ENCODE results near the gene C10orf105. TPM values are rescaled to one million over a fixed set of nuclear protein-coding genes. Genes with fewer than 3 reads are reported as not detected.

The C10orf105 gene
- total and polyA plus RNA-seq, 2 of the 13 experiments (the other 11 are each of a cell fraction or from before 2014, with no cell fraction given), result not detected

DNA sequence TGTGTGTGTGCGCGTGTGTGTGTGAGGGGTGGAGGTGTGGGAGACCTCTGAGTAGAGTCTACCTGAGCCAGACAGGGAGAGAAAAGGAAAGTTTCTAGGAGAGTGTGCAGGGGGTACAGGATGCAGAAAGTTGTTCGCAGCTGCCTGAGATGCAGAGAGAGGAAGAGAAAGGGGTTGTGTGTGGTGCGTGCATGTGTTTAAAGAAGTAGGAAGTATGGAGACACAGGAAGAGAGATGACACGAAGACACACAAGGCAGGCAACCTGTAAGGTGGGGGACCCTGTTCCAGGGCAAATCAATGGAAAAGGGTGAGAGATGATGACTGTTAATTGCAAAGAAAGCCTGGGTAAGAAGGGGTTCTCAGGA lies 52.2 kb downstream of the C10orf105 start:
- ATAC-seq, result no peak
- TF ChIP-seq KDM5A (IDR thresholded peaks at IDR 0.05; ENCODE audit: borderline replicate concordance, low read length) (no peak), NR2F6 (IDR thresholded peaks at IDR 0.05) (no peak), NR2F6 (CRISPR knock-in tag; IDR thresholded peaks at IDR 0.05) (no peak), ZNF713 (CRISPR knock-in tag; IDR thresholded peaks at IDR 0.05) (no peak), MTF1 (CRISPR knock-in tag; IDR thresholded peaks at IDR 0.05) (no peak), SP140L (CRISPR knock-in tag; IDR thresholded peaks at IDR 0.05; ENCODE audit: borderline replicate concordance) (no peak), KLF11 (CRISPR knock-in tag; IDR thresholded peaks at IDR 0.05) (no peak), ZFP91 (CRISPR knock-in tag; IDR thresholded peaks at IDR 0.05; ENCODE audit: borderline replicate concordance) (no peak), NFATC3 (CRISPR knock-in tag; IDR thresholded peaks at IDR 0.05) (no peak), TBX3 (IDR thresholded peaks at IDR 0.05; ENCODE audit: borderline replicate concordance) (no peak), KDM5B (CRISPR knock-in tag; IDR thresholded peaks at IDR 0.05; ENCODE audit: borderline replicate concordance) (no peak)
- TF ChIP-seq, protein P1, sequence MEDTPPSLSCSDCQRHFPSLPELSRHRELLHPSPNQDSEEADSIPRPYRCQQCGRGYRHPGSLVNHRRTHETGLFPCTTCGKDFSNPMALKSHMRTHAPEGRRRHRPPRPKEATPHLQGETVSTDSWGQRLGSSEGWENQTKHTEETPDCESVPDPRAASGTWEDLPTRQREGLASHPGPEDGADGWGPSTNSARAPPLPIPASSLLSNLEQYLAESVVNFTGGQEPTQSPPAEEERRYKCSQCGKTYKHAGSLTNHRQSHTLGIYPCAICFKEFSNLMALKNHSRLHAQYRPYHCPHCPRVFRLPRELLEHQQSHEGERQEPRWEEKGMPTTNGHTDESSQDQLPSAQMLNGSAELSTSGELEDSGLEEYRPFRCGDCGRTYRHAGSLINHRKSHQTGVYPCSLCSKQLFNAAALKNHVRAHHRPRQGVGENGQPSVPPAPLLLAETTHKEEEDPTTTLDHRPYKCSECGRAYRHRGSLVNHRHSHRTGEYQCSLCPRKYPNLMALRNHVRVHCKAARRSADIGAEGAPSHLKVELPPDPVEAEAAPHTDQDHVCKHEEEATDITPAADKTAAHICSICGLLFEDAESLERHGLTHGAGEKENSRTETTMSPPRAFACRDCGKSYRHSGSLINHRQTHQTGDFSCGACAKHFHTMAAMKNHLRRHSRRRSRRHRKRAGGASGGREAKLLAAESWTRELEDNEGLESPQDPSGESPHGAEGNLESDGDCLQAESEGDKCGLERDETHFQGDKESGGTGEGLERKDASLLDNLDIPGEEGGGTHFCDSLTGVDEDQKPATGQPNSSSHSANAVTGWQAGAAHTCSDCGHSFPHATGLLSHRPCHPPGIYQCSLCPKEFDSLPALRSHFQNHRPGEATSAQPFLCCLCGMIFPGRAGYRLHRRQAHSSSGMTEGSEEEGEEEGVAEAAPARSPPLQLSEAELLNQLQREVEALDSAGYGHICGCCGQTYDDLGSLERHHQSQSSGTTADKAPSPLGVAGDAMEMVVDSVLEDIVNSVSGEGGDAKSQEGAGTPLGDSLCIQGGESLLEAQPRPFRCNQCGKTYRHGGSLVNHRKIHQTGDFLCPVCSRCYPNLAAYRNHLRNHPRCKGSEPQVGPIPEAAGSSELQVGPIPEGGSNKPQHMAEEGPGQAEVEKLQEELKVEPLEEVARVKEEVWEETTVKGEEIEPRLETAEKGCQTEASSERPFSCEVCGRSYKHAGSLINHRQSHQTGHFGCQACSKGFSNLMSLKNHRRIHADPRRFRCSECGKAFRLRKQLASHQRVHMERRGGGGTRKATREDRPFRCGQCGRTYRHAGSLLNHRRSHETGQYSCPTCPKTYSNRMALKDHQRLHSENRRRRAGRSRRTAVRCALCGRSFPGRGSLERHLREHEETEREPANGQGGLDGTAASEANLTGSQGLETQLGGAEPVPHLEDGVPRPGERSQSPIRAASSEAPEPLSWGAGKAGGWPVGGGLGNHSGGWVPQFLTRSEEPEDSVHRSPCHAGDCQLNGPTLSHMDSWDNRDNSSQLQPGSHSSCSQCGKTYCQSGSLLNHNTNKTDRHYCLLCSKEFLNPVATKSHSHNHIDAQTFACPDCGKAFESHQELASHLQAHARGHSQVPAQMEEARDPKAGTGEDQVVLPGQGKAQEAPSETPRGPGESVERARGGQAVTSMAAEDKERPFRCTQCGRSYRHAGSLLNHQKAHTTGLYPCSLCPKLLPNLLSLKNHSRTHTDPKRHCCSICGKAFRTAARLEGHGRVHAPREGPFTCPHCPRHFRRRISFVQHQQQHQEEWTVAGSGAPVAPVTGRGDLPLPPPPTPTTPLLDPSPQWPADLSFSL (CRISPR knock-in tag; IDR thresholded peaks at IDR 0.05), result no peak
- TF ChIP-seq, protein P2, sequence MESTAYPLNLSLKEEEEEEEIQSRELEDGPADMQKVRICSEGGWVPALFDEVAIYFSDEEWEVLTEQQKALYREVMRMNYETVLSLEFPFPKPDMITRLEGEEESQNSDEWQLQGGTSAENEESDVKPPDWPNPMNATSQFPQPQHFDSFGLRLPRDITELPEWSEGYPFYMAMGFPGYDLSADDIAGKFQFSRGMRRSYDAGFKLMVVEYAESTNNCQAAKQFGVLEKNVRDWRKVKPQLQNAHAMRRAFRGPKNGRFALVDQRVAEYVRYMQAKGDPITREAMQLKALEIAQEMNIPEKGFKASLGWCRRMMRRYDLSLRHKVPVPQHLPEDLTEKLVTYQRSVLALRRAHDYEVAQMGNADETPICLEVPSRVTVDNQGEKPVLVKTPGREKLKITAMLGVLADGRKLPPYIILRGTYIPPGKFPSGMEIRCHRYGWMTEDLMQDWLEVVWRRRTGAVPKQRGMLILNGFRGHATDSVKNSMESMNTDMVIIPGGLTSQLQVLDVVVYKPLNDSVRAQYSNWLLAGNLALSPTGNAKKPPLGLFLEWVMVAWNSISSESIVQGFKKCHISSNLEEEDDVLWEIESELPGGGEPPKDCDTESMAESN (CRISPR knock-in tag; conservative IDR thresholded peaks at IDR 0.05), result no peak
- TF ChIP-seq, protein P3, sequence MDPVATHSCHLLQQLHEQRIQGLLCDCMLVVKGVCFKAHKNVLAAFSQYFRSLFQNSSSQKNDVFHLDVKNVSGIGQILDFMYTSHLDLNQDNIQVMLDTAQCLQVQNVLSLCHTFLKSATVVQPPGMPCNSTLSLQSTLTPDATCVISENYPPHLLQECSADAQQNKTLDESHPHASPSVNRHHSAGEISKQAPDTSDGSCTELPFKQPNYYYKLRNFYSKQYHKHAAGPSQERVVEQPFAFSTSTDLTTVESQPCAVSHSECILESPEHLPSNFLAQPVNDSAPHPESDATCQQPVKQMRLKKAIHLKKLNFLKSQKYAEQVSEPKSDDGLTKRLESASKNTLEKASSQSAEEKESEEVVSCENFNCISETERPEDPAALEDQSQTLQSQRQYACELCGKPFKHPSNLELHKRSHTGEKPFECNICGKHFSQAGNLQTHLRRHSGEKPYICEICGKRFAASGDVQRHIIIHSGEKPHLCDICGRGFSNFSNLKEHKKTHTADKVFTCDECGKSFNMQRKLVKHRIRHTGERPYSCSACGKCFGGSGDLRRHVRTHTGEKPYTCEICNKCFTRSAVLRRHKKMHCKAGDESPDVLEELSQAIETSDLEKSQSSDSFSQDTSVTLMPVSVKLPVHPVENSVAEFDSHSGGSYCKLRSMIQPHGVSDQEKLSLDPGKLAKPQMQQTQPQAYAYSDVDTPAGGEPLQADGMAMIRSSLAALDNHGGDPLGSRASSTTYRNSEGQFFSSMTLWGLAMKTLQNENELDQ (CRISPR knock-in tag; IDR thresholded peaks at IDR 0.05; ENCODE audit: borderline replicate concordance), result no peak

More for the DNA sequence above, 52.2 kb downstream of the C10orf105 start:
- POLR2A ChIA-PET, result no interaction called here
- intact Hi-C loops (cut with micrococcal nuclease; ENCODE audit: unreplicated experiment), result no loop called here
- Histone ChIP-seq H3K36me3 (replicated peaks in 1 of 2; ENCODE audit: control insufficient read depth in 1 of 2, insufficient read depth in 2 of 2, low read length in 2 of 2) (no peaks in the 10 kb centered on the region), H3K27me3 (ENCODE audit: control insufficient read depth in 1 of 2, insufficient read depth in 2 of 2, low read length in 2 of 2) (peaks cover 3 to 4% of the 10 kb centered on the region in 2 experiments; a peak in 2 of 5 replicates), H3K4me1 (ENCODE audit: insufficient read depth, low read length) (no peaks in the 10 kb centered on the region), H3K9ac (ENCODE audit: insufficient read depth, low read depth, low read length) (no peak overlapping the region), H4K20me1 (ENCODE audit: insufficient read depth, low read length) (no peaks in the 10 kb centered on the region), H3K4me3 (replicated peaks in 1 of 3; ENCODE audit: insufficient read depth in 1 of 3, low read depth in 2 of 3, low read length in 3 of 3) (no peak overlapping the region), H3K9me3 (ENCODE audit: low read length) (no peaks in the 10 kb centered on the region), H3K4me2 (ENCODE audit: low read depth, low read length) (no peak overlapping the region), H2AFZ (ENCODE audit: low read length) (no peak overlapping the region), H3K79me2 (ENCODE audit: insufficient read depth, low read length) (no peaks in the 10 kb centered on the region), H3K27ac (ENCODE audit: extremely low read length, insufficient read depth, low read length) (no peak overlapping the region)
- FAIRE-seq, result no peak
- WGBS (ENCODE audit: low lambda C conversion rate), result 35% methylated on average over 5 of the region's 5 CpGs
- DNase-seq (ENCODE audit: low spot score), result no peak
- in situ Hi-C loops (cut with HindIII; ENCODE audit: extremely low pct_ligation_motif_present, low pct_unique_long_range_greater_than_20kb), result no loop called here
- BruUV-seq (replicated peaks), result no TSS peak
- CTCF ChIA-PET (ENCODE audit: low intra/inter-chr PET ratio, low total read pairs), result no interaction called here
